HG03378 (cell line): ENCODE results near the gene LAMA2.

Experiments
- ATAC-seq: cut with Tn5 transposase; IDR thresholded peaks from one replicate; pipeline ENCODE4 v1.9.1; 2021; ENCODE audit warnings: mild to moderate bottlenecking, moderate library complexity; ENCODE audit not compliant: unreplicated experiment

Gene LAMA2

DNA sequence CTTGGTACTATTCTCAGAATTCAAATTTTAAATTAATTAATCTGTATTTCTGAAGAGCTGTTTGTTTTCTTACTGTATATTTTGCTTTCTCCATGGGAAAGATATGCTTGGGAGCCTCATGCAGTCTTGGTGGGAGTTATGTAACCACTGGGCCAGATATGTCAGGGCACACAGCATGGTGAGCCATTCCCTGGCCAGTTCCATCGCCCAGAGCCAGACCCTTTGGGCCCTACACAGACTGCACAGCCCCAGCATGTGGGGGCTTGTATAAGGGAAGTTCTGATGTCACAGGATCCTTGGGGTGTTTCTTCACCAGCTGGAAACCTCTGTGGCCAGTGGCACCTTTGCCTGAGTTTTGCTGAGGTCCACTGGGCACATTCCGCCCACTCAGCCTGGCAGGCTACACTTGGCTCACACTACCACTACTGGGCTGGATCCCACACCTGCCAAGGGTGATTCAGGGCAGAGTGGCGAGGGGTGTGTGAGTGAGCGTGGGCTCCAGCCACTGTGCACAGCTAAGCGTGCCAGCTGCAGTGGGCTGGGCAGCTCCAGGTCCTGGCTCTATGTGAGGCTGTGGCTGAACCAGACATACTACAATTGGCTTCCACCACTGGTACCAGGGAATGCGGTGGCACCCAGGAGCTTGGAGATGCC lies 533.5 kb downstream of the LAMA2 start:
- ATAC-seq, result no peak

DNA sequence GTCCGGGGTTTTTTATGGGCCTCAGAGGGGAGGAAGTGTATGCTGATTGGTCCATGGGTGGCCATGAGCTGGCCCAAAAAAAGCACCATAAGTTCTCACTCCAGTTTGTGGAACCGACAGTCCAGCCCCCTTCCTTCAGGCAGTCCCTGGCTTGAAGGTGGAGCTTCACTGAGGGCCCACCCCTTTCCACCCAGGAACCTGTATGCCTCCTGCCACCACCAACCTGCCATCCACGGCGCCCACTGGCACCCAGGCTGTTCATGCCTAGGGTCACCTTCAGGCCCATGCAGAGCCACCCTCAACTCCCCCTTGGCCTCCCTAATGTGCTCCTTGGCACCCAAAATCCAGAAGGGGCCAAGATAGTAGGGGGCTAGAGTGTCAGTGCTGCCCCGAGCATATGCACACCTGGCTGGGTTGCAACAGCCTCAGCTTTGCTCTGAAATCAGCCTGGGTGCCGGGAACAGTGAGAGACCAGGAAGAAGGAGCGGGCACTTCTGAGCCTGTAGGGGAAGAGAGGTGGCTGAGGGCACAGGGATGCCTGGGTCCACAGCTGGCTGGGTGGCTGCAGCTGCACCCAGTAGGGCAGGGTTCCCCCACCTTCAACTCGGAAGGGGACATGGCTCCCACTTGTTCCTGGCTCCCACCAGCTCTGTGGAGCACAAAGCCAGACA lies 534.6 kb downstream of the LAMA2 start:
- no peak for ATAC-seq

DNA sequence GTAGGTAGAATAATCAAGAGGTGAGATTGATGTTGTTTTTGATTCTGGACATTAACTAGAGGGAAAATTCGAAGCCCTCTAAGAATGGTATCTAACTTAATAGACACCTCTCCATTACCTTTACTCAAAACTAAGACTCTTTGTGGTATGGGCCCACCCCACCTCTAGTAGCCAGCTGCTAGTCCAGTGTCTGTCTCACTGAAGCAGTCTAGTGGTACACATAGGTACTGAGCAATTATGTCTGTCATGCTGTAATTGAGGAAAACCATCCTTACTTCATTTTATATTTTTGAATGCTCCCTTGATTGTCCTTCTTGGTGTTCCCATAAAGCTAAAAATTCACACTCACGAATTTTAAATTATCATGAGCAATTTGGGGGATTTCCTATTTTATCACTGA lies 536.4 kb downstream of the LAMA2 start:
- no peak for ATAC-seq

DNA sequence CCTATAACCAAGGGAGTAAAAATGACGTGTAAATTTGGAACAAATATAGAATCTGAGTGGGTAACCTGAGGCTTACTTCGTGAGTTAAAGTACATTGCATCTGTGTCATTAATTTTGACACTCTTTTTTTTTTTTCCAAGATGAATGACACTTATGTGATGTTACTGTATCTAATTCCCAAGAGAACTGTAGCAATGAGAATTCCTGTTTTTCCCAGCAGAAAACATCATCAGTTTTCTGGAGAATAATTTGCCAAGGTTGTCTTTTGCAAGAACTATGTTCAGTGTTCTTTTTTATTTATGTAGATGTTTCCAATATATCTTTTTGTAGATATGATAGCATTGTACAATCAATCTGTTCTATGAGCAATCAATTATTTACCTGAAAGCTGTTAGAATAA lies 543.4 kb downstream of the LAMA2 start:
- no peak for ATAC-seq

- no peak for ATAC-seq
These were observed 547.0 kb downstream of the LAMA2 start for GRCh38 chr6:129429956-129430355.

DNA sequence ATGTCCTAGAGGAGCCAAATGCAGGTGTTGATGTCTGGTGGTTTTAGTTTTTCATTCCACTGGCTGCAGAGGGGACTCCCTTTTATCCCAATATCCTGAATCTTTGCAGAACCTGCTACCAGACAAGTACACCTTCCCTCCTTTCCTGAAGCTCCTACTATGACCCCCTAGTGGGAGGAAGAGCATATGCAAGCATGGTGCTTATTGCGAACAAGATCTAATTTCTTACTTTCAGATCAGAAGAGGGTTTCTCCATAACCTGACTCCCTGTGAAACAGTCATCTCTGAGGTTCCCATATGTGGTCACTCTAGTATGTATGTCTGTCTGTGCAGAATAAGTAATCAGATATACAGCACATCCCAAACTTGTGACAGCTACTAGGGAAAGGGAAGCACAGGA lies 549.8 kb downstream of the LAMA2 start:
- ATAC-seq, result no peak

DNA sequence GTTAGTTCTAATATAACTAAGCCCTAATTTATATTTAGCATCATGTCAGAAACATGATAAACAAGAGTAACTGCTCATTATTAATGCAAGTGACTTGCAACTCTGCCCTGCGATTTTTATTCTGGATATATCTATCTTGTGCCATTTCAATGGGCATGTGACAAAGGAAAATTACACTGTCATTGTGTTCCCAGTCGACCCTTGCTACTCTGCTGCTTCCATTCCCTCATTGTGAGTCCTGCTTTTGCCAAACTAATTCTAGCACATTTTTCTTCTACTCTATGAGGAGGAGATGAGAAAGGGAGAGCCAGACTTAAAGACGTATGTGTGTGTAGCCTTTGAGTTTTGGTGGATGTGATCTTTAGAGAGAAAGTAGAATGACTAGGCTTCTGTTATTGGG lies 551.2 kb downstream of the LAMA2 start:
- no peak for ATAC-seq

DNA sequence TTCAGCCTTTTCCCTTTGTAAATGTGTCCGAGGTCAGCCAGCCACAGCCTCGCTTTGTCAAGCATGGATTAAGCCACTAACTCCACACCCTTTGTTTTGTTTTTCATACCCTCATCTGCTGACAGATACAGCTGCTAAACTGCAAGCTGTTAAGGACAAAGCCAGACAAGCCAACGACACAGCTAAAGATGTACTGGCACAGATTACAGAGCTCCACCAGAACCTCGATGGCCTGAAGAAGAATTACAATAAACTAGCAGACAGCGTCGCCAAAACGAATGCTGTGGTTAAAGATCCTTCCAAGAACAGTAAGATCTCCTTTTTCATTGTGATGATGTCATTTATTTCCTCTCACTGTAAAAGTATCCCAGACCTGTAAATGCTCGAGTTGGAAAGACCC lies 557.8 kb downstream of the LAMA2 start:
- no peak for ATAC-seq

DNA sequence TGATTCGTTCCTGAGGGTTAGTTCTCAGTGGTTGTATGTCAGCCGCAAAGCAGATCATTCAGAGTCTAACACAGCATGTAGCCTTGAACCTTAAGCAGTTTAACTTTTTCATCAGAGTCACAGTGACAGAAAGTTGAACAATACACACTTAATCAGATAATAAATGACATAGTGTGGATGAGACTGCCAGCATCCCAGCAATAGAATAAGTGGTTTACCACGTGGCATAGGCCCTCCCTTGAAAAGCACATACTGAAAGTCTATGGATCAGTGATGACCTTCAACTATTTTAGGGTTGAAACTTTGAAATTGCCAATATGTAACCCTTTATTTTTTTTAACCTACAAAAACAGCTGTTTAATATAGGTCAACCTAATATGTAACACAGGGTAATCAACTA lies 561.7 kb downstream of the LAMA2 start:
- no peak for ATAC-seq

GRCh38 chr6:129446272-129447197 lies 563.6 kb downstream of the LAMA2 start:
- ATAC-seq, result no peak

DNA sequence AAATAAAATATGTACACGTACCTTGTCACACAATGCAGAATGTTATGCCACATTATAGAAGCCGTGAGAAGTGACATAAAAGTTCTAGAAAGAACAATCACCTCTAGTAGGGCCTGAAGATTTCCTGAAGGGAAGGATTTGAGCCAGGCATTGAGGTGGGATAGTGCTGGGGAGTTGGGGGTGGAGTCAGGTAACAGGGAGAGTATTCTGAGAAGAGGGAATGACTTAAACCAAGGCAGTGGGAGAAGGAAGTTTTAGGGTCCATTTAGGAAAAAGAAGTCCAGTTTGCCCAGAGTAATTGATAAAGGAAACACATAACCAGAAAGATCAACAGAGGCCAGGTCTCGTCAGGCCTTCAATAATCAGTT lies 564.2 kb downstream of the LAMA2 start:
- ATAC-seq, result no peak

GRCh38 chr6:129448965-129449364 lies 566.0 kb downstream of the LAMA2 start:
- peak; percentile 100 for ATAC-seq

DNA sequence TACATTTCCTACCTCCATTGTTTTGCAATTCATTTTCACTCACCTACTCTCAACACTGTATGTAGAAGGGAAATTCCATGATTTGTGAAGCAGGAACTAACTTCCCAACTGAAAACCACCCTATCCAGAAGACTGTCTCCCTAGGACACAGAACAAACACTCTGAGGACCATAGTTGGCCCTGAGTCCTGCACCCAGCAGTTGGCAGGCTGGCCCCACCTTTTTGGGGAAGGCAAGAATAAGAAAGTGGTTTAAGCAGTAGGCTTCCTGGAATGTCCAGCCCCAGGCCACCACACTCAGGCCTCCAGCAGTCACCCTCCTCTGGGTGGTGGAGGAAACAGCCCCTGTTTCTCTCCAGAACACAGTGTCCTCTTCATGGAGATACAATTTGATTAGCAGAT lies 568.2 kb downstream of the LAMA2 start:
- ATAC-seq, result no peak

GRCh38 chr6:129453073-129453472 lies 570.1 kb downstream of the LAMA2 start:
- ATAC-seq, result no peak

GRCh38 chr6:129454488-129454887 lies 571.5 kb downstream of the LAMA2 start:
- no peak for ATAC-seq

- no peak for ATAC-seq
These were observed 572.3 kb downstream of the LAMA2 start for GRCh38 chr6:129455126-129455769.

DNA sequence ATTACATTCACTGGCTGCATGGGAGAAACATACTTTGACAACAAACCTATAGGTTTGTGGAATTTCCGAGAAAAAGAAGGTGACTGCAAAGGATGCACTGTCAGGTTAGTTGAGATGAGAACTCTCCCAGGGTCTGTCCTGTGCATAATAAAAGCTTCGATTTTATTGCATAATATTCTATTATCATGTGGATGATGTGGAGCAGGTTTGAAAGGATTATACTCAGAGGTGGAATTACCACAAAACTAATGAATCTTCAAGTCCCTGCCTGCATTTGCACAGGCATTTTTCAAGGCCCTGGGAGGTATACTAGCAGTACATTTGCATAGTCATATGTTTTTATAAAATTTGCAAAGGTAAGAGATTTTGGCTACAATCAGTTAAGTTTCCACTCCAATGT lies 577.3 kb downstream of the LAMA2 start:
- no peak for ATAC-seq

GRCh38 chr6:129469070-129469662 lies 586.2 kb downstream of the LAMA2 start:
- peak; percentile 52 for ATAC-seq

DNA sequence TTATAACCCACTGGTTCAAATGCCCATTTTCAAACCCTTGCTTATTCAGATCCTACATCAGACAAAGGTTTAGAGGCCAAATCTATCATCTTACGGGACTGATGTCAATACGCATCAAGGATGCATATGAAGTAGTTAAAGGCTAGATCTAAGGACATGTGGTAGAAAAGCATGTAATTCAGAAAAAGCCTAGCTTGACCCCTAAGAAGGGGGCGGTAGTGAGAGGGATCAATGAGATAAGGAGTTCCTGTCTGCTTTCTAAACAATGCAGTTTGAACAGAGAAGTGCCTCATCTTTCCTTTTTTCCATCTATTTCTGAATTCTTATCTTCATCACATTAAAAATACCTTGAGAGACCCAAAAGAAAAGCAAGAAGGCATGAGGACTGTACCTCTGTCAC lies 589.3 kb downstream of the LAMA2 start:
- no peak for ATAC-seq

GRCh38 chr6:129473546-129473945 lies 590.6 kb downstream of the LAMA2 start:
- ATAC-seq, result no peak
